ENCODE results near the gene NFASC. TPM values are rescaled to one million over a fixed set of nuclear protein-coding genes. Genes with fewer than 3 reads are reported as not detected.

The NFASC gene
- polyA plus RNA-seq, result 1 to 10 TPM in 3 of 4 donors, under 1 TPM in 1; 0.22 to 5.8 (median 3.0) TPM
- long read RNA-seq, donor 1, result 0 reads
- long read RNA-seq, donor 2, result 0 reads
- long read RNA-seq, donor 3, result 0 reads
- long read RNA-seq, donor 4, result 0 reads
- long read RNA-seq, donor 5, result 0 reads
- long read RNA-seq, donor 6, result 0 reads
- long read RNA-seq, donor 7, result 0 reads
- long read RNA-seq, donor 8, result 0 reads
- long read RNA-seq, donor 9, result 0 reads
- long read RNA-seq, donor 10, result 0 reads

- H3K9me3 ChIP-seq (ENCODE audit: control insufficient read depth in 2 of 2, insufficient read depth in 1 of 2, low read depth in 1 of 2, low read length in 1 of 2), result no peaks in the 10 kb centered on the region
- no peaks in the 10 kb centered on the region for H3K27me3 ChIP-seq (ENCODE audit: control insufficient read depth in 3 of 3, insufficient read depth in 3 of 3, low read length in 3 of 3)
- FAIRE-seq, result no peak
- peak within 1 kb of the TSS in 1 of 3 donors; percentile 38 for H3K27ac ChIP-seq (ENCODE audit: low read depth in 1 of 3, low read length in 2 of 3)
- H3K4me1 ChIP-seq (ENCODE audit: control insufficient read depth in 3 of 3, insufficient read depth in 2 of 3, low read depth in 1 of 3, low read length in 2 of 3), result no peaks in the 10 kb centered on the region
- H3K4me3 ChIP-seq (ENCODE audit: low read depth in 1 of 3, low read length in 3 of 3), result no peak within 1 kb of the TSS
- WGBS, 3 donors, result 75 to 87% (median 84%) methylated on average over 18 to 19 of the region's 19 CpGs
- DNase-seq, result no peak
- H3K36me3 ChIP-seq (ENCODE audit: control insufficient read depth in 3 of 3, insufficient read depth in 2 of 3, low read depth in 1 of 3, low read length in 3 of 3), result no peaks in the 10 kb centered on the region
Measured at GRCh38 chr1:204870160-204870912, at the start of gene NFASC. Gene NFASC, plus strand, starts transcription at chr1:204870862. Its CDS starts 73,454 bp downstream, at chr1:204944316.

DNA sequence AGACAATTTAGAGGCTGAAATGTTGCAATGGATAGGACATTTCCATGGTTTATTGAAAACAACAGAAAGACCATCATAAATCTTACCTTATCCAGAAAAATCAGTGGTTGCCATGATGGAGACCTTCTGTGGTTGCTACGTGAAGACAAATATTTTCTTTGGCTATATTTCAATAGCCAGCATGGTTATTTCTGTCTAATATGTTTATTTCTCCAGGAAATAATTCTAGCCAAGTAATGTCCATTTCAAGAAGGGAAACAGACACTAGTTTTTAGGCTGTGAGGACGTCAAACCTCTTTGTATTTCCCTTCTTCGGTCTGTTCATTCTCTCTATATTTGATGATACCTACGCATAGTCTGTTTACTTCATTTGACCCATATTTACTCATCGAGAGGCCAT is 49.2 kb upstream of the NFASC start:
- DNase-seq (no peak), FAIRE-seq (no peak)
- no peaks in the 10 kb centered on the region for H3K4me1 ChIP-seq (ENCODE audit: control insufficient read depth in 3 of 3, insufficient read depth in 2 of 3, low read depth in 1 of 3, low read length in 2 of 3)
- H3K4me3 ChIP-seq (ENCODE audit: low read depth in 1 of 3, low read length in 3 of 3), result no peak overlapping the region
- H3K27ac ChIP-seq (ENCODE audit: low read depth in 1 of 3, low read length in 2 of 3), result peak overlapping the region in 2 of 3 donors; percentile 12 to 66
- no peaks in the 10 kb centered on the region for H3K9me3 ChIP-seq (ENCODE audit: control insufficient read depth in 2 of 2, insufficient read depth in 1 of 2, low read depth in 1 of 2, low read length in 1 of 2)
- no peaks in the 10 kb centered on the region for H3K36me3 ChIP-seq (ENCODE audit: control insufficient read depth in 3 of 3, insufficient read depth in 2 of 3, low read depth in 1 of 3, low read length in 3 of 3)
- WGBS, 3 donors, result 54 to 68% (median 58%) methylated on average over 5 of the region's 5 CpGs
- peaks cover 0 to 19% (median 0%) of the 10 kb centered on the region in 3 donors for H3K27me3 ChIP-seq (ENCODE audit: control insufficient read depth in 3 of 3, insufficient read depth in 3 of 3, low read length in 3 of 3)

DNA sequence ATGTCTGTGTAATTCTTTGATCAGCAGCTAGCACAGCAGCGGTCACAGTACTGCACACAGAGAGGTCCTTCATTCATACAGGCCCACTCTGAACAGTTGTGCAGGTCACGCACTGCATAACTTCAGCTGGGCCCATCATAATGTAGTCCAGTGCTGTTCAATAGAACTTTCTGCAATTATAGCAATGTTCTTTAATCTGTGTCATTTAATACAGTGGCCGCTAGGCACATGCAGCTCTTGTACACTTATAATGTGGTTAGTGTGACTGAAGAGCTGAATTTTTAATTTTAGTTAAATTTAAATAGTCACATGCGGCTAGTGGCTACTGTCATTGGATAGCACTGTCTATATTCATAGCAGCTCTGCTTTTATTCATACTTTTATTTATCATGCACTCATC is 48.7 kb upstream of the NFASC start:
- DNase-seq (no peak), FAIRE-seq (no peak)
- Histone ChIP-seq H3K9me3 (ENCODE audit: control insufficient read depth in 2 of 2, insufficient read depth in 1 of 2, low read depth in 1 of 2, low read length in 1 of 2) (no peaks in the 10 kb centered on the region), H3K27ac (ENCODE audit: low read depth in 1 of 3, low read length in 2 of 3) (peak overlapping the region in 1 of 3 donors; percentile 66), H3K27me3 (ENCODE audit: control insufficient read depth in 3 of 3, insufficient read depth in 3 of 3, low read length in 3 of 3) (peaks cover 0 to 21% (median 0%) of the 10 kb centered on the region in 3 donors), H3K4me3 (ENCODE audit: low read depth in 1 of 3, low read length in 3 of 3) (no peak overlapping the region), H3K36me3 (ENCODE audit: control insufficient read depth in 3 of 3, insufficient read depth in 2 of 3, low read depth in 1 of 3, low read length in 3 of 3) (no peaks in the 10 kb centered on the region), H3K4me1 (ENCODE audit: control insufficient read depth in 3 of 3, insufficient read depth in 2 of 3, low read depth in 1 of 3, low read length in 2 of 3) (no peaks in the 10 kb centered on the region)
- WGBS, 3 donors, result 83 to 87% (median 84%) methylated on average over 4 of the region's 4 CpGs

GRCh38 chr1:204826970-204827369 is 43.7 kb upstream of the NFASC start:
- WGBS, 3 donors, result 32 to 41% (median 38%) methylated on average over 4 of the region's 4 CpGs
- no peak for FAIRE-seq
- peaks cover 0 to 49% (median 11%) of the 10 kb centered on the region in 3 donors for H3K27me3 ChIP-seq (ENCODE audit: control insufficient read depth in 3 of 3, insufficient read depth in 3 of 3, low read length in 3 of 3)

DNA sequence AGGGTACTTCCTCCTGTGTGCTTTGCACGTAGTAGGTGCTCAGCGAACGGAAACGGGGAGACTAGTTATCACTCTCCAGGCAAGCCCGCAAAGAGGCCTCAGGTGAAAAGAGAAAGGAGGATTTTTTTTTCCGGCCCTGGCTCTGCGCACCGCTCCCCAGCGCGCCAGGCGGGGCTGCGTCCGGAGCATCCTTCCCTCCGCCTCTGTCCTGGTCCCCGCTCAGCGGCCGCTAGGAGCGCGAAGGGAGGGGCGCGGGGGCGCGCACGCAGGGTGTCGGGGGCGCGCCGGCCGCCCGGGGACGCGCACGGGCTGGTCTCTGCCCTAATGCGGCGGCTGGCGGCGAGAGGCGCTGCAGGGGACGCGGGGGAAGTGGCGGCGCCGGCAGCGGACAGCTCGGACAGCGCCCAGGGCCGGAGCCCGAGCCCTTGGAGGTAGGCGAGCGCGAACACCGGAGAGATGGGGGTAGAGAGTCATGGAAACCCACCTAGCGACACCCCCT is 42.3 kb upstream of the NFASC start:
- peak overlapping the region in 2 of 3 donors; percentile 20 to 26 for H3K4me3 ChIP-seq (ENCODE audit: low read depth in 1 of 3, low read length in 3 of 3)
- no peaks in the 10 kb centered on the region for H3K4me1 ChIP-seq (ENCODE audit: control insufficient read depth in 3 of 3, insufficient read depth in 2 of 3, low read depth in 1 of 3, low read length in 2 of 3)
- H3K27me3 ChIP-seq (ENCODE audit: control insufficient read depth in 3 of 3, insufficient read depth in 3 of 3, low read length in 3 of 3), result peaks cover 0 to 49% (median 11%) of the 10 kb centered on the region in 3 donors
- DNase-seq, result peak; percentile 43 to 83
- no peak for FAIRE-seq
- H3K9me3 ChIP-seq (ENCODE audit: control insufficient read depth in 2 of 2, insufficient read depth in 1 of 2, low read depth in 1 of 2, low read length in 1 of 2), result no peaks in the 10 kb centered on the region
- no peak overlapping the region for H3K27ac ChIP-seq (ENCODE audit: low read depth in 1 of 3, low read length in 2 of 3)
- no peaks in the 10 kb centered on the region for H3K36me3 ChIP-seq (ENCODE audit: control insufficient read depth in 3 of 3, insufficient read depth in 2 of 3, low read depth in 1 of 3, low read length in 3 of 3)
- 1 to 4% (median 2%) methylated on average over 37 to 53 of the region's 53 CpGs for WGBS, 3 donors

More at GRCh38 chr1:204826970-204827369, 43.7 kb upstream of the NFASC start:
- Histone ChIP-seq H3K4me3 (ENCODE audit: low read depth in 1 of 3, low read length in 3 of 3) (no peak overlapping the region), H3K9me3 (ENCODE audit: control insufficient read depth in 2 of 2, insufficient read depth in 1 of 2, low read depth in 1 of 2, low read length in 1 of 2) (no peaks in the 10 kb centered on the region), H3K4me1 (ENCODE audit: control insufficient read depth in 3 of 3, insufficient read depth in 2 of 3, low read depth in 1 of 3, low read length in 2 of 3) (no peaks in the 10 kb centered on the region), H3K36me3 (ENCODE audit: control insufficient read depth in 3 of 3, insufficient read depth in 2 of 3, low read depth in 1 of 3, low read length in 3 of 3) (no peaks in the 10 kb centered on the region), H3K27ac (ENCODE audit: low read depth in 1 of 3, low read length in 2 of 3) (no peak overlapping the region)
- no peak for DNase-seq

- Histone ChIP-seq H3K4me3 (ENCODE audit: low read depth in 1 of 3, low read length in 3 of 3) (peak overlapping the region in 1 of 3 donors; percentile 20), H3K9me3 (ENCODE audit: control insufficient read depth in 2 of 2, insufficient read depth in 1 of 2, low read depth in 1 of 2, low read length in 1 of 2) (no peaks in the 10 kb centered on the region), H3K27ac (ENCODE audit: low read depth in 1 of 3, low read length in 2 of 3) (no peak overlapping the region), H3K36me3 (ENCODE audit: control insufficient read depth in 3 of 3, insufficient read depth in 2 of 3, low read depth in 1 of 3, low read length in 3 of 3) (no peaks in the 10 kb centered on the region), H3K27me3 (ENCODE audit: control insufficient read depth in 3 of 3, insufficient read depth in 3 of 3, low read length in 3 of 3) (peaks cover 0 to 49% (median 13%) of the 10 kb centered on the region in 3 donors), H3K4me1 (ENCODE audit: control insufficient read depth in 3 of 3, insufficient read depth in 2 of 3, low read depth in 1 of 3, low read length in 2 of 3) (no peaks in the 10 kb centered on the region)
- no peak for FAIRE-seq
- 34 to 37% (median 36%) methylated on average over 6 of the region's 6 CpGs for WGBS, 3 donors
- no peak for DNase-seq
Measured at GRCh38 chr1:204829133-204829825, 41.4 kb upstream of the NFASC start.

DNA sequence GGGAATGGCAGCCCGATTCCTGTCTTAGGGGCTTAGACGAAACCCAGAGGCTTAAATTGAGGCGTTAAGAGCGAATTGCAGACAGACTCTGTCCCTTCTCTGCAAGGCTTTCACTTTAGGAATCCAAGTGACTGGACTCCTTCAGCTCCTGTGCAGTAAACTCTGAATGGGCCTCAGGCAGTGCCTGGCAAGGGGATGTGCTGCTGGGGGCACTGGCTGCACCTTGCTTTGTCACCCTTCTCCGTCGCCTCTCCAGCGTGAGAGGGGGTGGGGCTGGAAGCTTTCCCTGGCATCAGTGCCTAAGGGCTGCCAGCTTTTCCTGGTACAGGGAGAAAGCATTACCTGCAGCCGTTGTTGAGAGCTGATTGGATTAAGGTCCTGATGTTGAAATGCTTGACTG is 39.9 kb upstream of the NFASC start:
- Histone ChIP-seq H3K36me3 (ENCODE audit: control insufficient read depth in 3 of 3, insufficient read depth in 2 of 3, low read depth in 1 of 3, low read length in 3 of 3) (no peaks in the 10 kb centered on the region), H3K27ac (ENCODE audit: low read depth in 1 of 3, low read length in 2 of 3) (no peak overlapping the region), H3K4me1 (ENCODE audit: control insufficient read depth in 3 of 3, insufficient read depth in 2 of 3, low read depth in 1 of 3, low read length in 2 of 3) (no peaks in the 10 kb centered on the region), H3K27me3 (ENCODE audit: control insufficient read depth in 3 of 3, insufficient read depth in 3 of 3, low read length in 3 of 3) (peaks cover 0 to 48% (median 17%) of the 10 kb centered on the region in 3 donors), H3K9me3 (ENCODE audit: control insufficient read depth in 2 of 2, insufficient read depth in 1 of 2, low read depth in 1 of 2, low read length in 1 of 2) (no peaks in the 10 kb centered on the region), H3K4me3 (ENCODE audit: low read depth in 1 of 3, low read length in 3 of 3) (no peak overlapping the region)
- WGBS, 3 donors, result 37 to 54% (median 48%) methylated on average over 8 of the region's 8 CpGs
- no peak for FAIRE-seq
- DNase-seq, result no peak

GRCh38 chr1:204831186-204831585 is 39.5 kb upstream of the NFASC start:
- no peaks in the 10 kb centered on the region for H3K36me3 ChIP-seq (ENCODE audit: control insufficient read depth in 3 of 3, insufficient read depth in 2 of 3, low read depth in 1 of 3, low read length in 3 of 3)
- DNase-seq, result no peak
- no peak for FAIRE-seq
- no peak overlapping the region for H3K4me3 ChIP-seq (ENCODE audit: low read depth in 1 of 3, low read length in 3 of 3)
- peaks cover 0 to 48% (median 17%) of the 10 kb centered on the region in 3 donors for H3K27me3 ChIP-seq (ENCODE audit: control insufficient read depth in 3 of 3, insufficient read depth in 3 of 3, low read length in 3 of 3)
- no peaks in the 10 kb centered on the region for H3K4me1 ChIP-seq (ENCODE audit: control insufficient read depth in 3 of 3, insufficient read depth in 2 of 3, low read depth in 1 of 3, low read length in 2 of 3)
- WGBS, 3 donors, result 42 to 55% (median 51%) methylated on average over 3 of the region's 3 CpGs
- no peak overlapping the region for H3K27ac ChIP-seq (ENCODE audit: low read depth in 1 of 3, low read length in 2 of 3)
- H3K9me3 ChIP-seq (ENCODE audit: control insufficient read depth in 2 of 2, insufficient read depth in 1 of 2, low read depth in 1 of 2, low read length in 1 of 2), result no peaks in the 10 kb centered on the region
